ENCODE measurements around the gene KRTAP2-1. TPM values are rescaled to one million over a fixed set of nuclear protein-coding genes. Genes with fewer than 3 reads are reported as not detected.
"Not testable (repeated sequence)": the region's sequence is repeated elsewhere in the genome, so short reads cannot be mapped to it uniquely, and the experiment has no call there.

KRTAP2-1 gene
- total and polyA plus RNA-seq, 8 donors: not detected

DNA sequence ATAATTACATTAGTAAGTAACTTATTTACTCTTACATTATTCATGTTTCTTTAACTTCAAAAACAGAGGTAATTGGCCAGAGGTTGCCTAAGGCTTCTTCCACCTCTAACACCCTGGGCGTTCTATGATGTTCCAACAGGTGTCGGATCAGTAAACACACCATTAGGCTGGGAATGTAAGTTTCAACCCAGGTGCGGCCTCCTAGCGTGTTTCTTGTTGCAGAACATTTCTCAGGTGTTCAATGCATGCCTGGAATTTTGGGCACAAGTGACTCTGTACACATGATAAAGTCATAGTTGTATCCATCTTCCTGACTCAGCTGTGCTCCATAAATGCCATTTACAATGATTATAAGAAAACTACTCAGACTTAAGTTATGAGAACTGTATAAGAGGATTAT lies 6.9 kb upstream of the KRTAP2-1 start:
- H3K4me1 ChIP-seq: no peaks in the 10 kb centered on the region
- WGBS, 2 donors: 68% methylated on average over 4 of the region's 4 CpGs
- FAIRE-seq: no peak
- peaks cover 0 to 6% (median 3%) of the 10 kb centered on the region in 4 donors for H3K27me3 ChIP-seq
- no peak for DNase-seq
- no peak for ATAC-seq
- no peaks in the 10 kb centered on the region for H3K9me3 ChIP-seq
- TF ChIP-seq, protein P1, sequence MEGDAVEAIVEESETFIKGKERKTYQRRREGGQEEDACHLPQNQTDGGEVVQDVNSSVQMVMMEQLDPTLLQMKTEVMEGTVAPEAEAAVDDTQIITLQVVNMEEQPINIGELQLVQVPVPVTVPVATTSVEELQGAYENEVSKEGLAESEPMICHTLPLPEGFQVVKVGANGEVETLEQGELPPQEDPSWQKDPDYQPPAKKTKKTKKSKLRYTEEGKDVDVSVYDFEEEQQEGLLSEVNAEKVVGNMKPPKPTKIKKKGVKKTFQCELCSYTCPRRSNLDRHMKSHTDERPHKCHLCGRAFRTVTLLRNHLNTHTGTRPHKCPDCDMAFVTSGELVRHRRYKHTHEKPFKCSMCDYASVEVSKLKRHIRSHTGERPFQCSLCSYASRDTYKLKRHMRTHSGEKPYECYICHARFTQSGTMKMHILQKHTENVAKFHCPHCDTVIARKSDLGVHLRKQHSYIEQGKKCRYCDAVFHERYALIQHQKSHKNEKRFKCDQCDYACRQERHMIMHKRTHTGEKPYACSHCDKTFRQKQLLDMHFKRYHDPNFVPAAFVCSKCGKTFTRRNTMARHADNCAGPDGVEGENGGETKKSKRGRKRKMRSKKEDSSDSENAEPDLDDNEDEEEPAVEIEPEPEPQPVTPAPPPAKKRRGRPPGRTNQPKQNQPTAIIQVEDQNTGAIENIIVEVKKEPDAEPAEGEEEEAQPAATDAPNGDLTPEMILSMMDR (IDR thresholded peaks at IDR 0.05): no peak
- intact Hi-C loops (cut with DNase I): no loop called here
- H3K27ac ChIP-seq: no peak overlapping the region
- H3K36me3 ChIP-seq: no peaks in the 10 kb centered on the region
- no peak overlapping the region for H3K4me3 ChIP-seq

DNA sequence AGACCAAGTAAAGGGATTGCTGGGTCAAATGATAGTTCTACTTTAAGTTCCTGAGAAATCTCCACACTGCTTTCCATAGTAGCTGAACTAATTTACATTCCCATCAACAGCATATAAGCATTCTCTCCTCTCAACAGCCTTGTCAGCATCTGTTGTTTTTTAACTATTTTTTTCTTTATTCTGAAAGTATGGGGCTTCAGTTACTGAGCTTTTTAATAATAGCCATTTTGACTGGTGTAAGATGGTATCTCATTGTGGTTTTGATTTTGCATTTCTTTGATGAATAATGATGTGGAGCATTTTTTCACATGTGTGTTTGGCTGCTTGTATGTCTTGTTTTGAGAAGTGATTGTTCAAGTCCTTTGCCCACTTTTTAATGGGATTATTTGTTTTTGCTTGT lies 5.5 kb upstream of the KRTAP2-1 start:
- no peak for FAIRE-seq
- TF ChIP-seq, protein P1 (IDR thresholded peaks at IDR 0.05): no peak
- no peak overlapping the region for H3K4me3 ChIP-seq
- H3K9me3 ChIP-seq: no peaks in the 10 kb centered on the region
- ATAC-seq: no peak
- H3K36me3 ChIP-seq: no peaks in the 10 kb centered on the region
- no peak overlapping the region for H3K27ac ChIP-seq
- peaks cover 0 to 7% (median 0%) of the 10 kb centered on the region in 4 donors for H3K27me3 ChIP-seq
- no peak for DNase-seq
- no peaks in the 10 kb centered on the region for H3K4me1 ChIP-seq
- intact Hi-C loops (cut with DNase I): no loop called here

DNA sequence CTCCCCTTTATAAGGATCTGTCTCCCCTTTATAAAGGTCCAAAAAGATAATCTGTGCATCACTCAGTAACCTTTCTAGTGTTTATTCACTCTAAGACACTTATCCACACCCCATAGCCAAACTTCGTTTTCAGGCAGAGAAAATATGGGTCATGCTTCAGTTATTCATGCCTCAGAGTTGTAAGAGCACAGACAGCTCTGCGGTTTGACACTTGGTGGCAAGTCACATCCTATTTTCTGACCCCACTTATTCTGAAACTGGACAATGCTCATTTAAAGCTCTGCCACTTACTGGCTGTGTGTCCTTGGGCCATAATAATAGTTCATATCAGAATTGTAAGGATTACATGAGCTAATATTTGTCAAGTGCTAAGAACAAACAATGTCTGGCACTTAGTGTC lies 2.0 kb upstream of the KRTAP2-1 start:
- DNase-seq: no peak
- ATAC-seq: no peak
- no peaks in the 10 kb centered on the region for H3K4me1 ChIP-seq
- H3K4me3 ChIP-seq: no peak overlapping the region
- H3K9me3 ChIP-seq: no peaks in the 10 kb centered on the region
- TF ChIP-seq, protein P1 (IDR thresholded peaks at IDR 0.05): no peak
- H3K36me3 ChIP-seq: no peaks in the 10 kb centered on the region
- 31 to 42% methylated on average over 2 of the region's 2 CpGs for WGBS, 2 donors
- FAIRE-seq: no peak
- no peak overlapping the region for H3K27ac ChIP-seq
- peaks cover 0 to 7% (median 2%) of the 10 kb centered on the region in 4 donors for H3K27me3 ChIP-seq
- intact Hi-C loops (cut with DNase I): no loop called here

DNA sequence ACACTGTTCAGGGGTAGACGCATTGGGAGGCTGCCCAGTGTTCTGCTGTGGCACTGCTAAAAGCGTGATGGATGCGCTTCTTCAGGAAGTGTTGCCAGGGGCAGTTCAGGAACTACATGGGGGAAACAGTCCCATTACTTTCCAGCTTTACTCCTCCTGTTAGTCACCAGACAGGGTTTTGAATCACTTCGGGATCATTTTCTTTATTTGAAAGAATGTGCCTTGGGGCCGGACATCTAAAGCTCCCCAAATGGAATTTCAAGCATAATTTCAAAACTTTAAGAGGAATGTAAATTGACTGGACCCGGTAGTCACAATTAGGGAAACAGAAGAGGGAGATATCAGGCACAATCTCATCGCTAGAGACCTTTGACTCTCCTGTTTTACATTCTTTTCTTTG lies 1.3 kb upstream of the KRTAP2-1 start:
- no peak for FAIRE-seq
- WGBS, 2 donors: 65 to 68% methylated on average over 7 of the region's 7 CpGs
- TF ChIP-seq, protein P1 (IDR thresholded peaks at IDR 0.05): no peak
- no peaks in the 10 kb centered on the region for H3K36me3 ChIP-seq
- no peaks in the 10 kb centered on the region for H3K9me3 ChIP-seq
- DNase-seq: no peak
- H3K4me3 ChIP-seq: no peak overlapping the region
- H3K27me3 ChIP-seq: peaks cover 0 to 7% (median 2%) of the 10 kb centered on the region in 4 donors
- no peak for ATAC-seq
- intact Hi-C loops (cut with DNase I): no loop called here
- H3K4me1 ChIP-seq: no peaks in the 10 kb centered on the region
- no peak overlapping the region for H3K27ac ChIP-seq

DNA sequence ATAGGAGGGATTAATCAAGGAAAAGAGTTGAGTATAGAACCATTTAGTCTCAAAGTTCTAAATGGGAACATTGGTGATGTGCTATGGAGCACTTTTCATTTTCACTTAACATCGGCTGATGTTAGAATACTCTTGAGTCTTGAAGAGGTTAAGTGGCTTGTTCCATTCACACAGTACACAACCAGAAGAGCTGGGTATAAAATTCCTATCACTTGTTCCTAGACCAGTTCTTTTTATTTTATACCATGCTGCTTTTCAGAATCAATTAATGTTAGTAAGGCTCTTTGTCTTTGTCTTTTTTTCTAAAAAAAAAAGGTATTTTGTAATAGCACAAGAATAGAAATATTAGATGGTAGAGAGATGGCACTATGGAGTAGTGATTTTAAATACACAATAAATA lies 4.2 kb downstream of the KRTAP2-1 start:
- TF ChIP-seq, protein P1 (IDR thresholded peaks at IDR 0.05): no peak
- Histone ChIP-seq H3K27me3 (peaks cover 0 to 4% (median under 1%) of the 10 kb centered on the region in 4 donors), H3K4me1 (peaks cover 0 to 7% (median 5%) of the 10 kb centered on the region in 3 donors), H3K36me3 (no peaks in the 10 kb centered on the region), H3K27ac (no peak overlapping the region), H3K4me3 (no peak overlapping the region), H3K9me3 (no peaks in the 10 kb centered on the region)
- intact Hi-C loops (cut with DNase I): no loop called here
- DNase-seq (no peak), FAIRE-seq (no peak), ATAC-seq (no peak)
- WGBS, 2 donors: 92 to 94% methylated on average over 1 of the region's 1 CpG

DNA sequence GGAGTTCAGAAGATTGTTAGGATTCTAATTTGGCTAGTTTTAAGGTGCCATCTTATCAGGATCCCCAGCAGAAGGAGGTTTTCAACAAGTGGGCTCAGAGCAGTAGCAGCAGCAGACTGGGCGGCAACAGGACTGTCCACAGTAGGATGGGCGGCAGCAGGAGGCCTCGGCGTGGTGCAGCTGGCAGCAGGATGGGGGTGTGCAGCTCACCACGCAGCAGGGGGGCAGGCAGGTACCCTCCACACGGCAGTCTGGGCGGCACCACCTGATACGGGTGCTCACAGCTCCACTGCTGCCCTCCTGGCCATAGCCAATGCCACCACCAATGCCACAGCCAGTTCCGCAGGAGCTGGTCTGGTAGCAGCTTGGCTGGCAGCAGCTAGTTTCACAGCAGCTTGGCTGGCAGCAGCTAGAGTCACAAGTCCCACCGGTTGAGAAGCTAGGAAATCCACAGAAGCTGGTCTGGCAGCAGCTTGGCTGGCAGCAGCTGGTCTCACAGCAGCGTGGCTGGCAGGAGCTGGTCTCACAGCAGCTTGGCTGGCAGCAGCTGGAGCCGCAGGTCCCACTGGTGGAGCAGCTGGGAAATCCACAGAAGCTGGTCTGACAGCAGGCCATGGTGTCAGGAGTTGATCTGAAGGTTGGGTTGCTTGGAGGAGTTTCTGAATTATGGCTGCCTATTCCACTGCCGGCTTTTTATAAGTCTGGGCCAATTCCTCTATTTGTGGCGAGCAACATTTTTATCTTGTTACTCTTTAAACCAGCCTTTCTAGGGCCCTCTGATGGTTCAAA lies 6.1 kb downstream of the KRTAP2-1 start, which contains the start of gene KRTAP1-1:
Gene KRTAP1-1, minus strand, starts transcription at position 668 of the 789 bp plus-strand sequence. Its CDS starts 53 bp downstream, at position 615.
- H3K9me3 ChIP-seq; H3K36me3 ChIP-seq; H3K27me3 ChIP-seq; H3K4me3 ChIP-seq; FAIRE-seq; intact Hi-C loops (cut with DNase I); H3K4me1 ChIP-seq: not testable (repeated sequence)
- WGBS, 2 donors: 43 to 47% methylated on average over 12 to 14 of the region's 14 CpGs
- peak; percentile 19 to 90 (median 70) for DNase-seq
- ATAC-seq: peak; percentile 70 to 90 (median 86)
- H3K27ac ChIP-seq: peak within 1 kb of the TSS in 3 of 4 donors; percentile 15 to 55 (median 26)

Data from pancreas (tissue), 10 donors.